ENCODE data around the gene RGS7.
"Not testable (repeated sequence)": the region's sequence is repeated elsewhere in the genome, so short reads cannot be mapped to it uniquely, and the experiment has no call there.

RGS7 gene

GRCh38 chr1:240763095-240763494, 593.9 kb downstream of the RGS7 start:
- DNase-seq: not testable (repeated sequence)

GRCh38 chr1:240762471-240762987, 594.5 kb downstream of the RGS7 start:
- not testable (repeated sequence) for DNase-seq

GRCh38 chr1:240758777-240759176, 598.2 kb downstream of the RGS7 start:
- DNase-seq: not testable (repeated sequence)

GRCh38 chr1:240758296-240758695, 598.7 kb downstream of the RGS7 start:
- DNase-seq: no peak

GRCh38 chr1:240747907-240748306, 609.1 kb downstream of the RGS7 start:
- DNase-seq: no peak

GRCh38 chr1:240743705-240744104, 613.3 kb downstream of the RGS7 start:
- no peak for DNase-seq

- DNase-seq: no peak
These were observed 617.3 kb downstream of the RGS7 start for GRCh38 chr1:240739754-240740153.

GRCh38 chr1:240739139-240739538, 617.9 kb downstream of the RGS7 start:
- no peak for DNase-seq

- DNase-seq: no peak
These were observed 619.2 kb downstream of the RGS7 start for GRCh38 chr1:240737766-240738265.

- no peak for DNase-seq
These were observed 619.7 kb downstream of the RGS7 start for GRCh38 chr1:240737298-240737697.

GRCh38 chr1:240734705-240735104, 622.3 kb downstream of the RGS7 start:
- not testable (repeated sequence) for DNase-seq

GRCh38 chr1:240734001-240734400, 623.0 kb downstream of the RGS7 start:
- DNase-seq: no peak

- no peak for DNase-seq
These were observed 624.6 kb downstream of the RGS7 start for GRCh38 chr1:240732390-240732789.
